Measurements from ENCODE around the gene ARHGEF5. TPM values are rescaled to one million over a fixed set of nuclear protein-coding genes. Genes with fewer than 3 reads are reported as not detected.

The ARHGEF5 gene
- total RNA-seq, 1 experiment from 2014 or later, result 9.5 TPM

DNA sequence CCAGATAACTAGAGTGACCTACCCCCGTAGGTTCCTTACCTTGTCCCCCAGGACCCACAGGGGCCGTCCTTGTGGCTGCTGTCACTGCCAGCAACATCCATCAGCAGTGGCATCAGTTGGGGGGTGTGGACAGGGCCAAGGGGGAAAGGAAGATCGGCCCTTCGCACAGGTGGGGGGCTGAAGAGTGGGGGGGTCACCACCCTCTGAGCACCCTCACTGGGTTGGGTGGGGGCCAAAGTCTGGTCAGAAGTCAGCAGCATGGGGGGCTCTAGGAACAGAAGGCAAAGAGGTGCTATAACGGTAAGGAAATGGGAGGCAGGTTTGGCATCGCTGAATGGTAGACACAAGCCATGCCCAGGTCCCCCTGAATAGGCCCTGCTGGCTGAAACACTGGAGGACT is 43.7 kb downstream of the ARHGEF5 start:
- H3K27me3 ChIP-seq (replicated peaks; ENCODE audit: insufficient read depth, low read depth, low read length, poor library complexity), result no peaks in the 10 kb centered on the region
- POLR2A ChIA-PET (ENCODE audit: low non-redundant PET), result no interaction called here

DNA sequence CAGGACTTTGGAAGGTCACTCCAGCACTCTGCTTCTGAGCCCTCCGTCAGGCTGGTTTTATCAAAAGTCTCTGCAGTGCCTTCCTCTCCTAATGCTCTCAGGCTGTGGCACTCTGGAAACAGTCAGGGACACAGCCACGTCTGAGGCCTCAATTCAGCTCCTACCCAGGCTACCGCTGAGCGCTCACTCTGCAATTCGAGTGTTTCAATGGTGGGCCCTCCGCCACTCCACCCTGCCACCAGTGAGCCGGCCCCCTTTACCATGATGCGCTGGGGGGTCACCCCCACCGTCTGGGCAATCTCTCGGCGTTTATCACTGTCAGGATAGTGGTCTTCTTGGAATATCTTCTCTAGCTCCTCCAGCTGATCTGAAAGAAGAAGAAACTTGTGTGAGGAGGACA is 44.7 kb downstream of the ARHGEF5 start:
- no TSS peak for BruUV-seq (replicated peaks)
- Histone ChIP-seq H3K27ac (ENCODE audit: low read depth, low read length, poor library complexity, severe bottlenecking) (no peak overlapping the region), H3K4me3 (ENCODE audit: low read depth, low read length, poor library complexity, severe bottlenecking) (no peak overlapping the region), H3K36me3 (ENCODE audit: insufficient read depth, low read length, poor library complexity, severe bottlenecking) (no peaks in the 10 kb centered on the region), H3K27me3 (replicated peaks; ENCODE audit: insufficient read depth, low read depth, low read length, poor library complexity) (no peaks in the 10 kb centered on the region), H3K4me1 (ENCODE audit: insufficient read depth, low read length, poor library complexity, severe bottlenecking) (no peaks in the 10 kb centered on the region), H3K9me3 (ENCODE audit: low read depth, low read length, poor library complexity, severe bottlenecking) (no peaks in the 10 kb centered on the region)
- POLR2A ChIA-PET (ENCODE audit: low non-redundant PET), result no interaction called here
- TF ChIP-seq, protein P1, sequence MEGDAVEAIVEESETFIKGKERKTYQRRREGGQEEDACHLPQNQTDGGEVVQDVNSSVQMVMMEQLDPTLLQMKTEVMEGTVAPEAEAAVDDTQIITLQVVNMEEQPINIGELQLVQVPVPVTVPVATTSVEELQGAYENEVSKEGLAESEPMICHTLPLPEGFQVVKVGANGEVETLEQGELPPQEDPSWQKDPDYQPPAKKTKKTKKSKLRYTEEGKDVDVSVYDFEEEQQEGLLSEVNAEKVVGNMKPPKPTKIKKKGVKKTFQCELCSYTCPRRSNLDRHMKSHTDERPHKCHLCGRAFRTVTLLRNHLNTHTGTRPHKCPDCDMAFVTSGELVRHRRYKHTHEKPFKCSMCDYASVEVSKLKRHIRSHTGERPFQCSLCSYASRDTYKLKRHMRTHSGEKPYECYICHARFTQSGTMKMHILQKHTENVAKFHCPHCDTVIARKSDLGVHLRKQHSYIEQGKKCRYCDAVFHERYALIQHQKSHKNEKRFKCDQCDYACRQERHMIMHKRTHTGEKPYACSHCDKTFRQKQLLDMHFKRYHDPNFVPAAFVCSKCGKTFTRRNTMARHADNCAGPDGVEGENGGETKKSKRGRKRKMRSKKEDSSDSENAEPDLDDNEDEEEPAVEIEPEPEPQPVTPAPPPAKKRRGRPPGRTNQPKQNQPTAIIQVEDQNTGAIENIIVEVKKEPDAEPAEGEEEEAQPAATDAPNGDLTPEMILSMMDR (conservative IDR thresholded peaks at IDR 0.05; ENCODE audit: low read depth, low read length), result no peak
- no peak for TF ChIP-seq EZH2 (IDR thresholded peaks at IDR 0.05; ENCODE audit: borderline replicate concordance, low read depth, low read length, poor library complexity, severe bottlenecking)
- no peak for DNase-seq (ENCODE audit: low spot score)
- CTCF ChIA-PET, result no interaction called here
- intact Hi-C loops (cut with micrococcal nuclease; ENCODE audit: unreplicated experiment), result loop anchor here (2.0 kb wide), 1 partner anchor 21 kb away; no protein-coding TSS in a partner anchor

More for the DNA sequence above, 43.7 kb downstream of the ARHGEF5 start:
- H3K27ac ChIP-seq (ENCODE audit: low read depth, low read length, poor library complexity, severe bottlenecking), result no peak overlapping the region
- intact Hi-C loops (cut with micrococcal nuclease; ENCODE audit: unreplicated experiment), result no loop called here
- TF ChIP-seq, protein P1 (conservative IDR thresholded peaks at IDR 0.05; ENCODE audit: low read depth, low read length), result no peak
- TF ChIP-seq EZH2 (IDR thresholded peaks at IDR 0.05; ENCODE audit: borderline replicate concordance, low read depth, low read length, poor library complexity, severe bottlenecking), result no peak
- no TSS peak for BruUV-seq (replicated peaks)
- CTCF ChIA-PET, result no interaction called here
- H3K9me3 ChIP-seq (ENCODE audit: low read depth, low read length, poor library complexity, severe bottlenecking), result no peaks in the 10 kb centered on the region
- DNase-seq (ENCODE audit: low spot score), result no peak
- no peaks in the 10 kb centered on the region for H3K36me3 ChIP-seq (ENCODE audit: insufficient read depth, low read length, poor library complexity, severe bottlenecking)
- H3K4me3 ChIP-seq (ENCODE audit: low read depth, low read length, poor library complexity, severe bottlenecking), result no peak overlapping the region
- no peaks in the 10 kb centered on the region for H3K4me1 ChIP-seq (ENCODE audit: insufficient read depth, low read length, poor library complexity, severe bottlenecking)

DNA sequence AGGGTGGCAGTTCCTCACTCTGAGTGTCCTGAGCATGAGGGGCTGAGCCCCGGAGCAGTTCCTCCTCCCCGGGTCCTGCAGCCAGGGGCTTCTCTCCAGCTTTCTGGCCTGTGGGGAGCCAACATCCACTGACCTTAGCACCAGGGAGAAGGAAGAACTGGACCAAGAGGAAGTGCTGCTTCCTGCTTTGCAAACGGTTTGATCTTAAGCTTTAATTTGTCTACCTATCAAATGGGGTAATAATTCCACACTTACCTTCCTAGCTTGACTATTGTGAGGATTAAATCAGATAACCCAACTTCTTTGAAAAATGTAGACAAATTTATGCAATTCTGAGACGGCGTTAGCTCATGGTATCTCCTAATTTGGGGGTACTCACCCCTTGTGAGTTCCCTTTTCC is 46.3 kb downstream of the ARHGEF5 start:
- ChIA-PET CTCF (no interaction called here), POLR2A (ENCODE audit: low non-redundant PET) (no interaction called here)
- H3K4me1 ChIP-seq (ENCODE audit: insufficient read depth, low read length, poor library complexity, severe bottlenecking), result no peaks in the 10 kb centered on the region
- no peaks in the 10 kb centered on the region for H3K27me3 ChIP-seq (replicated peaks; ENCODE audit: insufficient read depth, low read depth, low read length, poor library complexity)
- H3K4me3 ChIP-seq (ENCODE audit: low read depth, low read length, poor library complexity, severe bottlenecking), result no peak overlapping the region
- H3K36me3 ChIP-seq (ENCODE audit: insufficient read depth, low read length, poor library complexity, severe bottlenecking), result no peaks in the 10 kb centered on the region
- intact Hi-C loops (cut with micrococcal nuclease; ENCODE audit: unreplicated experiment), result loop anchor here (2.0 kb wide), 1 partner anchor 19 kb away; no protein-coding TSS in a partner anchor
- no peak overlapping the region for H3K27ac ChIP-seq (ENCODE audit: low read depth, low read length, poor library complexity, severe bottlenecking)
- no TSS peak for BruUV-seq (replicated peaks)
- H3K9me3 ChIP-seq (ENCODE audit: low read depth, low read length, poor library complexity, severe bottlenecking), result no peaks in the 10 kb centered on the region
- TF ChIP-seq, protein P1 (conservative IDR thresholded peaks at IDR 0.05; ENCODE audit: low read depth, low read length), result no peak
- TF ChIP-seq EZH2 (IDR thresholded peaks at IDR 0.05; ENCODE audit: borderline replicate concordance, low read depth, low read length, poor library complexity, severe bottlenecking), result no peak
- DNase-seq (ENCODE audit: low spot score), result no peak
